Neural cell (in vitro differentiated cells): Measurements from ENCODE around the gene USP6NL. TPM values are rescaled to one million over a fixed set of nuclear protein-coding genes. Genes with fewer than 3 reads are reported as not detected.

Experiments
- H2AFZ ChIP-seq: fragments of 200-600, 300-800 bp; sonication (generic), shearing (Covaris generic); 2 replicates; pipeline ENCODE4 v1.6.0; 2014; ENCODE audit warnings: low read depth, mild to moderate bottlenecking, antibody characterized with exemption, low read length, moderate library complexity
- H3F3A ChIP-seq: fragments of 200-600 bp; shearing (Covaris generic); 2 replicates; pipeline ENCODE4 v1.6.1; 2016; ENCODE audit warnings: mild to moderate bottlenecking, moderate library complexity, mixed read lengths, antibody characterized with exemption, low read length; ENCODE audit not compliant: insufficient read depth, poor library complexity, severe bottlenecking
- H3K27ac ChIP-seq: fragments of 200-600, 300-800 bp; sonication (generic), shearing (Covaris generic); 2 replicates; pipeline ENCODE4 v1.5.1; 2014; ENCODE audit warnings: mild to moderate bottlenecking, low read length, moderate library complexity
- H3K27me3 ChIP-seq: fragments of 300-800, 200-600 bp; sonication (generic), shearing (Covaris generic); 2 replicates; pipeline ENCODE4 v1.6.0; 2014; ENCODE audit warnings: mild to moderate bottlenecking, low read depth, low read length, moderate library complexity; ENCODE audit not compliant: insufficient read depth
- H3K36me3 ChIP-seq: fragments of 300-800, 200-600 bp; sonication (generic), shearing (Covaris generic); 2 replicates; pipeline ENCODE4 v1.5.1; 2014; ENCODE audit warnings: mild to moderate bottlenecking, antibody characterized with exemption, low read length, moderate library complexity; ENCODE audit not compliant: insufficient read depth
- H3K4me2 ChIP-seq: fragments of 300-800, 200-600 bp; sonication (generic), shearing (Covaris generic); 2 replicates; pipeline ENCODE4 v1.6.0; 2014; ENCODE audit warnings: mild to moderate bottlenecking, low read length
- H3K4me3 ChIP-seq: fragments of 300-800, 200-600 bp; sonication (generic), shearing (Covaris generic); 2 replicates; pipeline ENCODE4 v1.5.1; 2014; ENCODE audit warnings: mild to moderate bottlenecking, low read length, moderate library complexity
- H3K79me2 ChIP-seq: fragments of 200-600 bp; shearing (Covaris generic); replicated peaks from 2 replicates; pipeline ENCODE4 v1.6.0; 2014; ENCODE audit warnings: mild to moderate bottlenecking, low read length, moderate library complexity; ENCODE audit not compliant: insufficient read depth
- H3K9ac ChIP-seq: fragments of 300-800, 200-600 bp; sonication (generic), shearing (Covaris generic); 2 replicates; pipeline ENCODE4 v1.6.1; 2016; ENCODE audit warnings: mild to moderate bottlenecking, low read length, mixed read lengths
- H3K9me2 ChIP-seq: fragments of 200-600 bp; shearing (Covaris generic); 2 replicates; pipeline ENCODE4 v1.6.1; 2016; ENCODE audit warnings: mild to moderate bottlenecking, low read length, mixed read lengths; ENCODE audit not compliant: insufficient read depth
- H3K9me3 ChIP-seq: fragments of 200-600, 300-800 bp; sonication (generic), shearing (Covaris generic); 2 replicates; pipeline ENCODE4 v1.6.1; 2016; ENCODE audit warnings: mild to moderate bottlenecking, mixed run types, low read length, moderate library complexity, mixed read lengths
- H4K20me1 ChIP-seq: fragments of 200-600 bp; shearing (Covaris generic); 2 replicates; pipeline ENCODE4 v1.6.1; 2016; ENCODE audit warnings: mild to moderate bottlenecking, mixed run types; ENCODE audit not compliant: insufficient read depth
- EP300 ChIP-seq: fragments of 450-650 bp; conservative IDR thresholded peaks from 2 replicates; pipeline ENCODE4 v1.6.1; 2014; ENCODE audit warnings: antibody characterized with exemption, mild to moderate bottlenecking, moderate library complexity; ENCODE audit not compliant: poor library complexity, severe bottlenecking
- EZH2 ChIP-seq: fragments of 200-600, 300-800 bp; shearing (Covaris generic), sonication (generic); IDR thresholded peaks from 2 replicates; pipeline ENCODE4 v1.6.1; 2014; ENCODE audit warnings: antibody characterized with exemption, low read length, borderline replicate concordance, mild to moderate bottlenecking; ENCODE audit not compliant: insufficient read depth, poor library complexity, severe bottlenecking
- MXI1 ChIP-seq: fragments of 450-650 bp; conservative IDR thresholded peaks from 2 replicates; pipeline ENCODE4 v1.6.1; 2014; ENCODE audit warnings: antibody characterized with exemption, mild to moderate bottlenecking; ENCODE audit not compliant: poor library complexity, severe bottlenecking
- POLR2AphosphoS5 ChIP-seq: IDR thresholded peaks from 2 replicates; pipeline ENCODE4 v1.6.1; 2012
- RAD21 ChIP-seq: fragments of 450-650 bp; conservative IDR thresholded peaks from 2 replicates; pipeline ENCODE4 v1.6.1; 2014; ENCODE audit warnings: antibody characterized with exemption, mild to moderate bottlenecking, moderate library complexity
- REST ChIP-seq: IDR thresholded peaks from 2 replicates; pipeline ENCODE4 v1.6.1; 2012; ENCODE audit warnings: borderline replicate concordance
- SMC3 ChIP-seq: fragments of 450-650 bp; conservative IDR thresholded peaks from 2 replicates; pipeline ENCODE4 v1.6.1; 2014; ENCODE audit warnings: antibody characterized with exemption, mild to moderate bottlenecking, moderate library complexity; ENCODE audit not compliant: poor library complexity
- TAF1 ChIP-seq: IDR thresholded peaks from 2 replicates; pipeline ENCODE4 v1.6.1; 2012; ENCODE audit warnings: low read depth
- polyA plus RNA-seq: library from polyadenylated mRNA; depleted of rRNA; stranded (reverse); fragments of >200 nt; gene quantifications from 2 replicates; pipeline ENCODE4 v1.2.3, GENCODE V29; 2014
- TF ChIP-seq, protein P1 (sequence below): fragments of 450-650 bp; IDR thresholded peaks from 2 replicates; pipeline ENCODE4 v1.5.1; 2014; ENCODE audit warnings: antibody characterized with exemption, mild to moderate bottlenecking, moderate library complexity; ENCODE audit not compliant: poor library complexity, severe bottlenecking

The USP6NL gene
- polyA plus RNA-seq, 1 donor from 2014 or later, result 39.9 TPM

GRCh38 chr10:11533328-11533781 lies 78.1 kb downstream of the USP6NL start:
- Histone ChIP-seq H3K36me3 (no peaks in the 10 kb centered on the region), H2AFZ (no peak overlapping the region), H3K4me2 (no peak overlapping the region), H3K9ac (no peak overlapping the region), H3K27me3 (no peaks in the 10 kb centered on the region), H3K27ac (no peak overlapping the region), H3F3A (no peaks in the 10 kb centered on the region), H3K79me2 (peaks cover 43% of the 10 kb centered on the region), H4K20me1 (no peaks in the 10 kb centered on the region), H3K9me3 (no peaks in the 10 kb centered on the region), H3K9me2 (no peaks in the 10 kb centered on the region), H3K4me3 (no peak overlapping the region)
- no peak for TF ChIP-seq TAF1
- TF ChIP-seq SMC3, result no peak
- TF ChIP-seq RAD21, result no peak
- TF ChIP-seq MXI1, result no peak
- no peak for TF ChIP-seq REST
- TF ChIP-seq, protein P1, sequence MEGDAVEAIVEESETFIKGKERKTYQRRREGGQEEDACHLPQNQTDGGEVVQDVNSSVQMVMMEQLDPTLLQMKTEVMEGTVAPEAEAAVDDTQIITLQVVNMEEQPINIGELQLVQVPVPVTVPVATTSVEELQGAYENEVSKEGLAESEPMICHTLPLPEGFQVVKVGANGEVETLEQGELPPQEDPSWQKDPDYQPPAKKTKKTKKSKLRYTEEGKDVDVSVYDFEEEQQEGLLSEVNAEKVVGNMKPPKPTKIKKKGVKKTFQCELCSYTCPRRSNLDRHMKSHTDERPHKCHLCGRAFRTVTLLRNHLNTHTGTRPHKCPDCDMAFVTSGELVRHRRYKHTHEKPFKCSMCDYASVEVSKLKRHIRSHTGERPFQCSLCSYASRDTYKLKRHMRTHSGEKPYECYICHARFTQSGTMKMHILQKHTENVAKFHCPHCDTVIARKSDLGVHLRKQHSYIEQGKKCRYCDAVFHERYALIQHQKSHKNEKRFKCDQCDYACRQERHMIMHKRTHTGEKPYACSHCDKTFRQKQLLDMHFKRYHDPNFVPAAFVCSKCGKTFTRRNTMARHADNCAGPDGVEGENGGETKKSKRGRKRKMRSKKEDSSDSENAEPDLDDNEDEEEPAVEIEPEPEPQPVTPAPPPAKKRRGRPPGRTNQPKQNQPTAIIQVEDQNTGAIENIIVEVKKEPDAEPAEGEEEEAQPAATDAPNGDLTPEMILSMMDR, result no peak
- no peak for TF ChIP-seq POLR2AphosphoS5
- TF ChIP-seq EZH2, result no peak
- no peak for TF ChIP-seq EP300

- no peak overlapping the region for H3K27ac ChIP-seq
- no peaks in the 10 kb centered on the region for H4K20me1 ChIP-seq
Observed at GRCh38 chr10:11532306-11532705, 79.1 kb downstream of the USP6NL start.

More at GRCh38 chr10:11532306-11532705, 79.1 kb downstream of the USP6NL start:
- TF ChIP-seq EZH2 (no peak), MXI1 (no peak), SMC3 (no peak), EP300 (no peak), TAF1 (no peak)
- Histone ChIP-seq H3K4me3 (no peak overlapping the region), H3K4me2 (no peak overlapping the region), H2AFZ (no peak overlapping the region), H3K79me2 (peaks cover 48% of the 10 kb centered on the region), H3K9me3 (no peaks in the 10 kb centered on the region), H3K27me3 (no peaks in the 10 kb centered on the region), H3K9me2 (no peaks in the 10 kb centered on the region), H3F3A (no peaks in the 10 kb centered on the region), H3K36me3 (no peaks in the 10 kb centered on the region), H3K9ac (no peak overlapping the region)
